Ectodermal cell (in vitro differentiated cells): Measurements from ENCODE around the gene TMEM134.
A peak's percentile ranks its signal among the peaks of the same experiment; 100 is the strongest.

Experiments
- H3K27ac ChIP-seq: 2 replicates; pipeline ENCODE4 v1.7.0; 2013; ENCODE audit warnings: mild to moderate bottlenecking, low read depth, low read length; ENCODE audit not compliant: insufficient read depth, poor library complexity, severe bottlenecking
- H3K27me3 ChIP-seq: 2 replicates; pipeline ENCODE4 v1.7.0; 2013; ENCODE audit warnings: mild to moderate bottlenecking, low read length; ENCODE audit not compliant: insufficient read depth, control insufficient read depth, poor library complexity, severe bottlenecking
- H3K36me3 ChIP-seq: one replicate; pipeline ENCODE4 v1.7.0; 2013; ENCODE audit warnings: low read length; ENCODE audit not compliant: control insufficient read depth, insufficient read depth
- H3K4me1 ChIP-seq: one replicate; pipeline ENCODE4 v1.7.0; 2013; ENCODE audit warnings: low read length; ENCODE audit not compliant: control insufficient read depth, insufficient read depth
- H3K4me3 ChIP-seq: 2 replicates; pipeline ENCODE4 v1.7.0; 2013; ENCODE audit warnings: low read depth, low read length, control low read depth; ENCODE audit not compliant: insufficient read depth
- H3K9me3 ChIP-seq: 2 replicates; pipeline ENCODE4 v1.7.0; 2013; ENCODE audit warnings: mild to moderate bottlenecking, low read length, moderate library complexity; ENCODE audit not compliant: control insufficient read depth
- WGBS, 2 experiments: methylation state at CpG; one replicate each; pipeline ENCODE4 v1.1.7; 2013; ENCODE audit warnings: missing lambda C conversion rate in 2 of 2; 5-methylcytosine and 5-hydroxymethylcytosine counted together

Gene TMEM134

GRCh38 chr11:67442504-67443404 lies 26.3 kb downstream of the TMEM134 start:
- H3K9me3 ChIP-seq = no peaks in the 10 kb centered on the region
- H3K4me3 ChIP-seq = peak overlapping the region; percentile 84
- no peaks in the 10 kb centered on the region for H3K36me3 ChIP-seq
- peaks cover 4% of the 10 kb centered on the region for H3K4me1 ChIP-seq
- WGBS, 2 experiments = 38 to 40% methylated on average over 45 of the region's 45 CpGs
- H3K27ac ChIP-seq = no peak overlapping the region
- no peaks in the 10 kb centered on the region for H3K27me3 ChIP-seq

DNA sequence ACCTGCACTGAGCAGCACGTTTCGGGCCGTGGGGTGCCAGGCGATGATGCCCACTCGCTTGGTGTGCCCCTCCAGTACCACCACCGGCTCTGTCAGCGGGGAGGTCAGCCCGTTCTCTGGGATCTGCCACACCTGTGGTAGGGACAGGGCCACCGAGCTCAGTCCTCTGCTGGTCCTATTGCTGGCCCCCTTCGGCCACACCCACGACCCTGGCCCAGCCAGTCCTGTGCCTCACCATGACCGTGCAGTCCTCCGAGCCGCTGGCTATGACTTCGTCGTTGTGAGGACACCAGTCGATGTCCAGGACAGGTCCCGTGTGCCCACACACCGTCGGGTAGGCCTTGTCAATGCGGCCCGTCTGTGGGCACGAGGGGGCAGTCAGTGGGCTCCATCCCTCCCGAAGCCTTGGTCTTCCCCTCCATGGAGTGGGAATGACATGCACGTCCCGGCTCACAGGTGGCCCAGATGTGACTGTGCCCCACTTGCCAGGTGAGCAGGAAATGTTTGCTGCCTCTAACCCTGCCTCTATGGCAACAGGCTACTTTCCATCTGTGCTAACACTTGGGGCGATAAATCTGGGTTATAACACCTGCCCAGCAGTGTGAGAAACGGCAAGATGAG lies 27.2 kb downstream of the TMEM134 start:
- Histone ChIP-seq H3K27ac (no peak overlapping the region), H3K9me3 (no peaks in the 10 kb centered on the region), H3K36me3 (no peaks in the 10 kb centered on the region), H3K4me3 (no peak overlapping the region), H3K4me1 (peaks cover 4% of the 10 kb centered on the region), H3K27me3 (no peaks in the 10 kb centered on the region)
- 94 to 95% methylated on average over 28 of the region's 28 CpGs for WGBS, 2 experiments

DNA sequence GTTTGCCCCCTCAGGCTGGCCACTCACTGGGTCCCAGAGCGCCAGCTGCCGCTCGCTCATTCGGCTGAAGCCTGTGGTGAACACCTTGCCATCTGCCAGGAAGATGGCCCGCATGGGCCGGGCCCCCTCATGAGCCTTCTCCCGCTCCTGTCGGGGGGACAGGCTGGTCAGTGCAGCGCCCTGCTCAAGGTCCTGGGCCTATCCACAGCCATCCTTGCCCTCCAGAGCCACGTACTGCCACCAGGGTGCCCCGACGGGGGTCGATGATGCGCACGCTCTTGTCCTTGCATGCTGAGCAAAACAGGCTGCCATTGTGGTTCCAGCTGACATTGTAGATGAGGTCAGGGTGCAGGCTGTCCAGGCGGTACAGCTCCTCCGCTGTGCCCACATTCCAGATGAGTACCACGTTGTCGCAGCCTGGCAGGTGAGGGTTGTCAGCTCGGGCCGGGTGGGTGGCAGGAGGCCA lies 27.9 kb downstream of the TMEM134 start:
- no peak overlapping the region for H3K4me3 ChIP-seq
- WGBS, 2 experiments = 95% methylated on average over 21 of the region's 21 CpGs
- H3K27ac ChIP-seq = no peak overlapping the region
- H3K27me3 ChIP-seq = no peaks in the 10 kb centered on the region
- H3K4me1 ChIP-seq = peaks cover 4% of the 10 kb centered on the region
- no peaks in the 10 kb centered on the region for H3K36me3 ChIP-seq
- no peaks in the 10 kb centered on the region for H3K9me3 ChIP-seq

DNA sequence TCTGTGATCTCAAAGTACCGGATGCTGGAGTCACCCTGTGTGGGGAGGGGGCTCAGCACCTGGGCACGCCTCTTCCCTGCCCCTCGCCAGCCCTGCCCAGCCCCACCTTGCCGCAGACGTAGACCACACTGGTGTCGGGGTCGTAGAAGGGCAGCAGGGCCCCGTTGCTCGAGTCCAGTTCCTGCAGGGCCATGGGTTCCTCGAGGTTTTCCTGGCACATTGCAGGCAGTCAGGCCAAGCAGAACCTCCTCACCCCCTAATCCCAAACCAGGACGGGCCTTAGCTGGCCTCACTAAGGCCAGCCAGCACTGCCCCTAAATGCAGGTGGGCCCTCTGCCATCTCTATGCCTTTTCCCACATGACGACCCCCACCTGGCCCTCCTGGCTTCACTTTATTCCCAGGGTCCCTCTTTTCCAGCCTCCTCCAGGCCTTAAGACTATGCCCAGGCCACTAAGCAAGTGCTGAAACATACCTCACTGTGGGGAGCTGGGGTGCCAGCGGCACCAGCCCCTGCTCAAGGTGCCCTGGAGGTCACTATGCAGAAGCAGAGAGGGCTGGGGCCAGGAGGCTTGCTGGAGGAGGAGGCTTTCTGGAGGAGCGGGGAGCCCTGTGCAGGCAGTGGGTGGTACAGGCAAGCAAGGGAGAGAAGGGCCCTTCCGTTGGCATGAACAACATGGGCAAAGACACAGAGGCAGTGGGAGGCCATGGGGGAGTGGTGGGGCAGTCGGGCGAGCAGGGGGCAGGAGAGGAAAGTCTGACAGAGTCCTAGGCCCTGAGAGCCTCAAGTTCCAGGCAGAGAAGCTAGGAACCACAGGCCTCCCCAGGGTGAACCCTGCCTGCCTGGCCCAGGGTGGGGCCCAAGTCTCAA lies 28.6 kb downstream of the TMEM134 start:
- H3K27me3 ChIP-seq = no peaks in the 10 kb centered on the region
- H3K36me3 ChIP-seq = no peaks in the 10 kb centered on the region
- WGBS, 2 experiments = 93 to 95% methylated on average over 17 of the region's 17 CpGs
- H3K4me1 ChIP-seq = peaks cover 4% of the 10 kb centered on the region
- no peak overlapping the region for H3K4me3 ChIP-seq
- H3K9me3 ChIP-seq = no peaks in the 10 kb centered on the region
- H3K27ac ChIP-seq = no peak overlapping the region

DNA sequence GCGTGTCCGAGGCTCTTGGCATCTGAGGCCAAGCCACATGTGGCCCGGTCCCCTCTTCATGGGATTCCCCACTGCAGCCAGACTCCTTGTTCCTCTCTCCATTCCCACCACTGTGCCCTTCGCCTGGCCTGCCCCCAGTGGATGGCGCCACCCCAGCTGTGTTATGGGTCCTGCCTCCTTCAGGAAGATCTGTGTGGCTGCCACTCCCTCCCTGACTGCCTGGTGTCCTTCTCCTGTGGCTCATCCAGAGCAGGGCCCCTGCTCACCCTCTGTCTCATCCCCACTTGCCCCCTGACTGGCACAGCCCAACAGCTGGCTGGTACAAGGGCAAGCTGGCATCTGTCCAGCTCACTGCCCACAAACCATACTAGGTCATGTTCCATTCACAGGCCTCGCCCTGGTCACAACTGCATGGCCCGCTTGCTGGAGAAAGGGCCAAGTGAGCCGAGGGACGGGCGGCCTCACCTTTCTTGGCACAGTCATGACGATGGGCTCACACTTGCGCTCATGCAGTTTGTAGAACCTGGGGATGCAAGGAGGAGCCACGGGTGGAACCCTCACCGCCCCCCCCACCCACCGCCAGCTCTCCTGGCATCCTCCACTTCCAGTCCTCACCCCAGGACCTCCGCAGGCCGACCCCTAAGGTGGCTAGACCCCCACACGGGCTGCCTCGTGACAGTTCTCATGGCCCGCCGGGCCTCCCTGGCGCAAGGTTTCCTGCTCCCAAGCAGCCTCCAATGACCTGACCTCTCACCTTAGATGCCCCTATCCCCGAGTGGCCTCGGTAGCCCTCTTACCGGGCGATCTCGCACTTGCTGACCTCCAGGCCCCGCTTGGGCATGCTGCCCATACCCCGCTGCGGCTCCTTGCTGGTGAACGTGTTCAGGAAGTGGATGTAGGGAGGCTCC lies 29.5 kb downstream of the TMEM134 start:
- Histone ChIP-seq H3K4me1 (peaks cover 4% of the 10 kb centered on the region), H3K9me3 (no peaks in the 10 kb centered on the region), H3K27me3 (no peaks in the 10 kb centered on the region), H3K4me3 (no peak overlapping the region), H3K27ac (no peak overlapping the region), H3K36me3 (no peaks in the 10 kb centered on the region)
- WGBS, 2 experiments = 92 to 93% methylated on average over 31 of the region's 31 CpGs

DNA sequence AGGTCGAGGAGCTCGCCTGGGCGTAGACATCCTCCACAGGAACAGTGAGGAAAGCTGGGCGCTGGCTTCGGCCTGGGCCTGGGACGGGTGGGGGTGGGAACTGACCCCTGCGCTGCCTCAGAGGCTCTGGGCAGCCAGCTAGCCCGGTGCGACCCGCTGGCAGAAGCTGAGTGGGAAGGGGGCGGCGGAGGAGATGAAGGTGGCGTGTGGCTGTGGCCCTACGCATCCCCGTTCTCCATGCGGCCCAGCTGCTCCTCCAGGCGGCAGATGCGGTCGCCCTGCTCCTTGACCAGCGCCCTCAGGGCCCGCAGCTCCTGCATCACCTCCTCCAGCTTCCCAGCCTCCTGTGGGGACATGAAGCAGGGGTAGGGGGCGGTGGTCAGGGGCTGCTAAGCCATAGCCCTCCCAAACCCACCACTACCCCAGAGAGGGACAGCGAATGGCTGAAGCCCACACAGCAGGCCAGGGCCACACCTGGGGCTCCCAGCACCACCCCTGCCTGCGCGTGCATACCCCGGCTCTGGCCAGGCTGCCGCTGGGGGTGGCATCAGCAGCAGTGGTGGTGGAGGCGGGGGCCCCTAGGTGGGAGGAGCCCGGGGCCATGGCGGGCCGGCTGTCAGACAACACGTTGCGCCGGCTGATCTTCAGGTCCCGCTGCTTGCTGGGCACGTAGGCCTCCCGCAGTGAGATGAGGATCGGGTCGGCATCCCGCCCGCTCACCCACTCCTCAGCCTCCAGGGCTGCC lies 30.7 kb downstream of the TMEM134 start:
- H3K9me3 ChIP-seq = no peaks in the 10 kb centered on the region
- 92 to 93% methylated on average over 41 of the region's 41 CpGs for WGBS, 2 experiments
- H3K27me3 ChIP-seq = no peaks in the 10 kb centered on the region
- no peak overlapping the region for H3K27ac ChIP-seq
- peaks cover 4% of the 10 kb centered on the region for H3K4me1 ChIP-seq
- H3K4me3 ChIP-seq = no peak overlapping the region
- peaks cover 4% of the 10 kb centered on the region for H3K36me3 ChIP-seq

DNA sequence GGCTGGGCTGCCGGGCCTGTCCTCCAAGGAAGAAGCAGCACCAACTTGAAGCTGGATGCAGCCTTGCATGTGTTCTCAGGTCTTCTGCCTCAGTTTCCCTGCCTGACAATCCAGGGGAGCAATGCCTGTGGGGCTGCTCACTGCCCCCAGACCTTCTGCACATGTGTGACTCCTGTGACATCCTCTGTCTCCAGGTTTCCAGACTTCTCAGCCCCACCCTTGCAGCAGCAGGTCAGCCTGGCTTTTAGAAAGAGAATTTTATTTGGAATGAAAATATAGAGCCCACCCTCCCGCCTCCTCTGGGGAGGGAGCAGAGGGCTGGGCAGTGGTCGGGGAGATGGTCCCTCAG lies 31.3 kb downstream of the TMEM134 start:
- peaks cover 4% of the 10 kb centered on the region for H3K4me1 ChIP-seq
- H3K27me3 ChIP-seq = no peaks in the 10 kb centered on the region
- H3K27ac ChIP-seq = no peak overlapping the region
- 86 to 92% methylated on average over 3 of the region's 3 CpGs for WGBS, 2 experiments
- no peak overlapping the region for H3K4me3 ChIP-seq
- H3K36me3 ChIP-seq = peaks cover 4% of the 10 kb centered on the region
- no peaks in the 10 kb centered on the region for H3K9me3 ChIP-seq

- WGBS, 2 experiments = 86 to 87% methylated on average over 23 to 26 of the region's 26 CpGs
- peaks cover 4% of the 10 kb centered on the region for H3K36me3 ChIP-seq
- no peak within 1 kb of the TSS for H3K4me3 ChIP-seq
- H3K27ac ChIP-seq = no peak within 1 kb of the TSS
- no peaks in the 10 kb centered on the region for H3K9me3 ChIP-seq
- no peaks in the 10 kb centered on the region for H3K27me3 ChIP-seq
- no peaks in the 10 kb centered on the region for H3K4me1 ChIP-seq
Measured at GRCh38 chr11:67437082-67437808, 31.8 kb downstream of the TMEM134 start, which contains the start of gene PTPRCAP. PTPRCAP (minus strand) TSS chr11:67437682; CDS start chr11:67437619, 63 bp downstream.
